OCI-LY1 (cell line): ENCODE results near the gene ZNF346.

Experiments used
- EZH2 ChIP-seq: fragments of 200-600 bp; sonication (generic), shearing (Covaris generic); IDR thresholded peaks from 2 replicates; pipeline ENCODE4 v1.8.0; 2017; ENCODE audit warnings: borderline replicate concordance, mixed run types, mild to moderate bottlenecking, antibody characterized with exemption, low read length, moderate library complexity, mixed read lengths
- TF ChIP-seq, protein P1 (sequence below): fragments of 200-600 bp; sonication (generic), shearing (Covaris generic); IDR thresholded peaks from 2 replicates; pipeline ENCODE4 v1.5.1; 2017; ENCODE audit warnings: mild to moderate bottlenecking, antibody characterized with exemption, low read length, moderate library complexity, mixed read lengths

DNA sequence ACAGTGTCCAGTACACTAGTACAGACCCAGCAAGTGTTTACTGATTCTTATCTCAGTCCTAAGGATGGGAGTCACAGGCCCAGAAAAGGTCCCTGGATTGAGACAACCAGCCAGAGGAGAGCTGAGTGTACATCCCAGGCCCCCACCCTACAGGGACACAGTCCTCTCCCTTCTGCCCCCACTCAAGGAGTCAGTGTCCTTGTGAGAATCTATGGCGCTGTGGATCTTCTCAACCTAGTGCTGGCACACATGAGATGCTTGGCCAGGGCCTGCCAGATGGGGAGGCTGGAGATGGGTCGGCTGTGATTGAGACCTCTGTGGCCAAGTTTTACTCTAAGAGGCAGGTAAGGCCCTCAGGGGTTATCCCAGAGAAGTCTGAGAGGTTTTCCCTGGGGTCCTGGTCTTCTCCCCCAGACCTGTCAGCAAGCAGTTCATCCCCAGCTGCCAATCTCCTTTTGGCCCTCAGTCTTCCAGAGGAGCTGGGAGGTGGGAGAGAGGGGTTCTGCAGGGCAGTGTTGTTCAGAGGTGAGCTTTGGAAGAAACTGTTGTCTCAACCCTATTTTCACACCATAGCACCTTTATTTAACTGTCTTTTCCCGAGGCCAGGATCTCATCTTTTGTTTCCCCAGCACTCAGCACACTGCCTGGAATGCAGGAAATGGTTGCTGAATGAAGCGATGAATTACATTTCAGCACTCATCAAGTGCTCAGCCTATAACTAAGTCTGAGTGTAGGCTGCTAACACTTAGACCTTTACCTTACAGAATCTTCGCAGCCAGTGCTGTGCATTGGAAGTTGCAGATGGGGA lies 107.9 kb downstream of the ZNF346 start:
- TF ChIP-seq EZH2 = no peak
- TF ChIP-seq, protein P1, sequence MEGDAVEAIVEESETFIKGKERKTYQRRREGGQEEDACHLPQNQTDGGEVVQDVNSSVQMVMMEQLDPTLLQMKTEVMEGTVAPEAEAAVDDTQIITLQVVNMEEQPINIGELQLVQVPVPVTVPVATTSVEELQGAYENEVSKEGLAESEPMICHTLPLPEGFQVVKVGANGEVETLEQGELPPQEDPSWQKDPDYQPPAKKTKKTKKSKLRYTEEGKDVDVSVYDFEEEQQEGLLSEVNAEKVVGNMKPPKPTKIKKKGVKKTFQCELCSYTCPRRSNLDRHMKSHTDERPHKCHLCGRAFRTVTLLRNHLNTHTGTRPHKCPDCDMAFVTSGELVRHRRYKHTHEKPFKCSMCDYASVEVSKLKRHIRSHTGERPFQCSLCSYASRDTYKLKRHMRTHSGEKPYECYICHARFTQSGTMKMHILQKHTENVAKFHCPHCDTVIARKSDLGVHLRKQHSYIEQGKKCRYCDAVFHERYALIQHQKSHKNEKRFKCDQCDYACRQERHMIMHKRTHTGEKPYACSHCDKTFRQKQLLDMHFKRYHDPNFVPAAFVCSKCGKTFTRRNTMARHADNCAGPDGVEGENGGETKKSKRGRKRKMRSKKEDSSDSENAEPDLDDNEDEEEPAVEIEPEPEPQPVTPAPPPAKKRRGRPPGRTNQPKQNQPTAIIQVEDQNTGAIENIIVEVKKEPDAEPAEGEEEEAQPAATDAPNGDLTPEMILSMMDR = no peak
